Right lobe of liver (tissue), 4 donors: ENCODE data around the gene GABRR2.

Experiments
- POLR2A ChIP-seq: fragments of 450-650 bp; IDR thresholded peaks from one replicate; pipeline ENCODE4 v1.6.1; 2017; ENCODE audit warnings: antibody characterized with exemption, mild to moderate bottlenecking
- TF ChIP-seq, protein P1 (sequence below), 4 donors: fragments of 200-600 bp in 3 of 4; fragments of 450-650 bp in 1 of 4; IDR thresholded peaks; one replicate each; pipeline versions ENCODE4 v1.5.1 to v1.8.0; 2016 to 2022; ENCODE audit warnings: antibody characterized with exemption in 4 of 4, mild to moderate bottlenecking in 2 of 4
- donor health status: DM: no; HTN: no; CAD: no.
- donor health status: DM: no; HTN: no; CAD: no.
- donor health status: DM: no; HTN: yes; CAD: no.

DNA sequence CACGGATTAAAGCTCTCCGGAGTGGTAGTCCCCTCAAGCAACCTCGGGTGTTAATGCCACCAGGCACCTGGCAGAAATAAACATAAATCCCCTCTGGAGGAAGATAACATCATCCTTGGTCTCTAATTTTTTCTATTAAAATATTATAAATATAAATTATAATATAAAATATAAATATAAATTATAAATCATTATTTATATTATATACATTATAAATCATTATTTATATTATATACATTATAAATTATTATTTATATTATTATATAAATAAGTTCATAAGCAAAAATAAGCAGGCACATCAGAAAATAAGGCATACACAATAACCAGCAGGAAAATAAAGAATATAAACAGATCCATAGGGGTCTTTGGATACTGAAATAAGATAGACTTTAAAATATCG is 39.2 kb downstream of the GABRR2 start:
- TF ChIP-seq, protein P1, sequence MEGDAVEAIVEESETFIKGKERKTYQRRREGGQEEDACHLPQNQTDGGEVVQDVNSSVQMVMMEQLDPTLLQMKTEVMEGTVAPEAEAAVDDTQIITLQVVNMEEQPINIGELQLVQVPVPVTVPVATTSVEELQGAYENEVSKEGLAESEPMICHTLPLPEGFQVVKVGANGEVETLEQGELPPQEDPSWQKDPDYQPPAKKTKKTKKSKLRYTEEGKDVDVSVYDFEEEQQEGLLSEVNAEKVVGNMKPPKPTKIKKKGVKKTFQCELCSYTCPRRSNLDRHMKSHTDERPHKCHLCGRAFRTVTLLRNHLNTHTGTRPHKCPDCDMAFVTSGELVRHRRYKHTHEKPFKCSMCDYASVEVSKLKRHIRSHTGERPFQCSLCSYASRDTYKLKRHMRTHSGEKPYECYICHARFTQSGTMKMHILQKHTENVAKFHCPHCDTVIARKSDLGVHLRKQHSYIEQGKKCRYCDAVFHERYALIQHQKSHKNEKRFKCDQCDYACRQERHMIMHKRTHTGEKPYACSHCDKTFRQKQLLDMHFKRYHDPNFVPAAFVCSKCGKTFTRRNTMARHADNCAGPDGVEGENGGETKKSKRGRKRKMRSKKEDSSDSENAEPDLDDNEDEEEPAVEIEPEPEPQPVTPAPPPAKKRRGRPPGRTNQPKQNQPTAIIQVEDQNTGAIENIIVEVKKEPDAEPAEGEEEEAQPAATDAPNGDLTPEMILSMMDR (IDR thresholded peaks at IDR 0.05) = no peak
- TF ChIP-seq POLR2A = no peak
